Choroid plexus epithelial cell (primary cell): ENCODE results near the gene SDF4.

Experiments
- DNase-seq: peaks from one replicate; pipeline ENCODE4 v3.0.0-alpha.2; 2010; ENCODE audit warnings: low read depth
- H3K4me3 ChIP-seq: 2 replicates; pipeline ENCODE4 v1.5.1; 2011; ENCODE audit warnings: low read depth, mild to moderate bottlenecking, control low read depth, low read length, moderate library complexity
- TF ChIP-seq, protein P1 (sequence below): conservative IDR thresholded peaks from 2 replicates; pipeline ENCODE4 v1.5.1; 2011; ENCODE audit warnings: low read depth, mild to moderate bottlenecking, control low read depth, inconsistent platforms, low read length, moderate library complexity

The SDF4 gene

DNA sequence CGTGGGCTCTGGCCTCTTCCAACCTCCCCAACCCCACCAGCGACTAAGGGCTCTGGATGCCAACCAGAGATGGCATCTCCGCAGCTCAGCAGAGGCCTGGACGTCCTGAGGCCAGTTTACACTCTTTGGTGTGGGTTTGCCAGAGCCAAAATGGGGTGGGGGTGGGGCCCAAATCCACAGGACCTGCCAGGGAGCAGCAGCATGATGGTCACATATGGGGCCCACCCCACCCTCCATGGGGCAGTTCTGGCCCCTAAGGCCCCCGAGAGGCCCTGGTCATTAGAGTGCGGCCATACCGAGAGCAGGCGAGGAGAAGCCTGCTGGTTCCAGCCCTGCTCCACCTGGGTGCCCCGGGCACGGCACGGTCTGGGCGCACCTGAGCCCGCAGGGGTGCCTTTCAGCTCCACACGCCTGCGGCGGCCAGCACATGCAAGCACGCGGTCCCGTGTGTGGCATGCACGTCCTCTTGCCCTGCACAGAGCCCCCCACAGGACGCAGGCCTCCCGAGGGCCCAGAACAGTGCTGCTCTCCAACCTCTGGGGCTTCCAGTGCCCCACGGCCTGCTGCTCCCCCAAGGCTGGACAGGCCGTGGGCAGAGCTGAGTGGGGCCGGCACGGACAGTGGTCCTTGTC, 9.9 kb upstream of the SDF4 start:
- TF ChIP-seq, protein P1, sequence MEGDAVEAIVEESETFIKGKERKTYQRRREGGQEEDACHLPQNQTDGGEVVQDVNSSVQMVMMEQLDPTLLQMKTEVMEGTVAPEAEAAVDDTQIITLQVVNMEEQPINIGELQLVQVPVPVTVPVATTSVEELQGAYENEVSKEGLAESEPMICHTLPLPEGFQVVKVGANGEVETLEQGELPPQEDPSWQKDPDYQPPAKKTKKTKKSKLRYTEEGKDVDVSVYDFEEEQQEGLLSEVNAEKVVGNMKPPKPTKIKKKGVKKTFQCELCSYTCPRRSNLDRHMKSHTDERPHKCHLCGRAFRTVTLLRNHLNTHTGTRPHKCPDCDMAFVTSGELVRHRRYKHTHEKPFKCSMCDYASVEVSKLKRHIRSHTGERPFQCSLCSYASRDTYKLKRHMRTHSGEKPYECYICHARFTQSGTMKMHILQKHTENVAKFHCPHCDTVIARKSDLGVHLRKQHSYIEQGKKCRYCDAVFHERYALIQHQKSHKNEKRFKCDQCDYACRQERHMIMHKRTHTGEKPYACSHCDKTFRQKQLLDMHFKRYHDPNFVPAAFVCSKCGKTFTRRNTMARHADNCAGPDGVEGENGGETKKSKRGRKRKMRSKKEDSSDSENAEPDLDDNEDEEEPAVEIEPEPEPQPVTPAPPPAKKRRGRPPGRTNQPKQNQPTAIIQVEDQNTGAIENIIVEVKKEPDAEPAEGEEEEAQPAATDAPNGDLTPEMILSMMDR = no peak

DNA sequence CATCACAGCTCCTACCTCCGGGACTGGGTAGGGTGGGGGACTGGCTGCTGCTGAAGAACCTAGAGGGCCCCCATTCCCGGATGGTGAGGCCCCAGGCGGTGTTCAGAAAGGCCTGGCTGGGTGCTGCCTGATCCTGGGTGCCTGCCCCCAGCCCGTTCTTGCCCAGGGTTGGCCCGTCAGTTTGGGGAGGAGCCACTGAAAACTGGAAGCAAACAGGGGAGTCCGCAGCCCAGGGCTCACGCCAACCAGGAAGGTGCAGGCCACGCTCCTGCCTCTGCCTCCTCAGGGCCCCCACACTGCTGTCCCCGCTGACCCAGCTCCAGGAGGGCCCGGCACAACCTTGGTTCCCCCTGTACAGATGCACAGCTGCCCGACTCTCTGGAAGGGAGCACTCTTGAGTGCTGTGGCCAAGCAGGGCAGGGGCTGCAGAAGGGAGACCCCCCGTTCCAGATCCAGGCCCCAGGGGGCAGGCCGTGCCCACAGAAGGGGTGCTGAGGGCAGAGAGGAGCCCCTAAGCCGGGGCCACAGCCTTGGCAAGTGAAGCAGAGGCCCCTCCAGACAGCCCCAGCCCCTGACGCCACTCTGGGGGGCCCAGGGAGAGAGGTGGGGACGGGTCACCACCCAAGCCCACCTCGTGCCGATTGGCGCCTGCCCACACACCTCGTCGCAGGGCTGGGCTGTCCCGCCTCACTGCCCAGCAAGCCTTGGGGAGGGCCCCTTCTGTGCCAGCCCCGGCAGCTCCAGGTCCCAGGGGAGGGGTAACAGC, 9.2 kb upstream of the SDF4 start:
- DNase-seq = no peak
- H3K4me3 ChIP-seq = no peak overlapping the region

More for the DNA sequence above, 9.9 kb upstream of the SDF4 start:
- DNase-seq = no peak
- no peak overlapping the region for H3K4me3 ChIP-seq

DNA sequence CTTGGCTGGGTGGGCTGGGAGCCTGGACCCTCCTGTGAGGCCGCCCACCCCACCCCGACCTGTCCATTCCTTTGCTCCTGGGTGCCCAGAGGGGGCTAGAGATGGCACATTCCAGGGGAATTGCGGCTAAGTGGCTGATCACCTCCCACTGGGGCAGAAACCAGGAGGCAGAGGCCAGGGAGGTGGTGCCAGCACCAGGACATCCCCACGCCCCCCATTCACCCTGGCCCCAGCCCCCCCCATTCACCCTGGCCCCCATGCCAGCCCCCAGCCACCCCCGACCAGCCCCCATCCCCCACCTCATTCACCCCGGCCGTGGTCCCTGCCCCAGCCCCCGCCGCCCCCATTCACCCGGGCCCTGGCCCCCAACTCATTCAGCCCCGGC, 8.5 kb upstream of the SDF4 start:
- TF ChIP-seq, protein P1 = no peak
- no peak overlapping the region for H3K4me3 ChIP-seq
- DNase-seq = no peak

More for the DNA sequence above, 9.2 kb upstream of the SDF4 start:
- TF ChIP-seq, protein P1 = no peak

DNA sequence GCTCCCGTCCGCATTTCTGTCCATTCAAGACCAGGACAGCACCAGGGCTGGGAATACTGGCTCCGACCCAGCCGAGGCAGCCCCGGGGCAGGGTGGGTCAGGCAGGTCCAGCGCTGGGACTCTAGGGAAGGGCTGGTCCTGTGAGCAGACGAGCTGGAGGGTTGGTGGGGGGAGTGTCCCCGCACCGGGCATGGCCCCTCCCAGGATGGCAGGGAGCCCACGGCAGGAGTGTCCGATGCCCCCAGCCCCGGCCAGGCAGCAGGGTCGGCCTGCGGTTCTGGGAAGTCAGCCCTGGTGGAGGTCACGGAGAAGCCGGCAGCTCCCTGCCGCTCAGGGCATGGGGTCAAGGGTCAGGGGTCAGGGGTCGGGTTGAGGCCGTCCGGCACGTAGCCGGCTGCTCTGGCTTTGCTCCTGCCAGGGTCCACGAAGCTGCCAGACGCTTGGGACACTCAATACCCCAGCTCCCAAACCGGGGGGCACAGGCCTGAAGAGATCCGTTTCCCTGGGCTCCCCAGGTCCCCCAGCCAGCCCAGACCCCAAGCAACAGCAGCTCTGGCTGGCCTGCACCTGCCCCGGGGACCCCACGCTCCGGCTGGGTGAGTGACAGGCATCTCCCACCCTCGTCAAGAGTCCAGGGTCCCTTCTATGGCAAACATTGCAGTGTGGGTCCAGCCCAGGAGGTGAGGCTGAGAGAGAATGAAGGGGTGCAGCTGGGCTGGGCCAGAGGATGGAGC, 8.0 kb upstream of the SDF4 start:
- TF ChIP-seq, protein P1 = no peak
- H3K4me3 ChIP-seq = no peak overlapping the region
- no peak for DNase-seq

DNA sequence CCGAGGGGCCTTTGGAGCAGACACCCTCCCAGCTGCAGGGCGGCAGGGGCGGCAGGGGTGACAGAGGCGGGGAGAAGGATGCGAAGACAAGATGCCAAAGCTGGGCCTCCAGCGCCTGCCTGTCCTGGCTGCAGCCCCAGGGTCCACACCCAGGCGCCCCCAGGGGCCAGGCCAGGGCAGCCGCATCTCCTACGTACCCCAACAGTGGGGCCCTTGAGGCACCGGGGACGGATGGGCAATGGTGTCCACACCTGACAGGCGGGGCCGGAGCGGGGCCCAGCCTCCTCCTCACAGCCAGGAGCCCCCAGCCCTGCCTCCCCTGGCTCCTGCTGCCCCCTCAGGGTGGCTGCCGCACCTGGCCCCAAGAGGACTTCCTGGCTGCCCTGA, 7.4 kb upstream of the SDF4 start:
- no peak for DNase-seq
- no peak overlapping the region for H3K4me3 ChIP-seq
- TF ChIP-seq, protein P1 = no peak

DNA sequence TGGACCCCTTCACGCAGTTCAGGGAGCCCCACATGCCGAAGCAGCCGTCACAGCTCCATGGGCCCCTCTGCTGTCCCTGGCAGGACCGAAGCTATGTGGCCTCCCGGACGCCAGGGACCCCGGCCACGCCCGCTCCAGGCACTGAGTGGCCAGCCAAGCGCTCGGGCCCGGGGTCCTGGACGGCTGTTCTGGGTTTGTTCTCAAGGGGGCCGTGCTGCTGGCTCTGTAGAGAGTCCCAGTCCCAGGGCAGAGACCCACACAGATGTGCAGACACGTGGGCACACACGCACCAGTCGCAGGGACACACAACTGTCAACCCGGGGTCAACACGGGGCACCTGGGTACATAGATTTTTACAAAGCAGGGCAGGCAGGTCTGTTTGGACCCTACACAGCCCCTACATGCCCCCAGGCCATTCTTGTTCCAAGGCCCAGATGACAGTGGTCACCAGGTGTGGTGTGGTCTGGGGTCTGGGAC, 6.9 kb upstream of the SDF4 start:
- TF ChIP-seq, protein P1 = no peak
- H3K4me3 ChIP-seq = no peak overlapping the region
- DNase-seq = no peak
